Measurements from ENCODE around the gene SLC12A3.

SLC12A3 gene

GRCh38 chr16:56944954-56945839, 80.2 kb downstream of the SLC12A3 start:
- TF ChIP-seq CSDC2 (CRISPR knock-in tag; IDR thresholded peaks at IDR 0.05), result no peak
- no peak for ATAC-seq

- TF ChIP-seq BACH2 (CRISPR knock-in tag; IDR thresholded peaks at IDR 0.05; ENCODE audit: borderline replicate concordance) (no peak), GLIS3 (CRISPR knock-in tag; IDR thresholded peaks at IDR 0.05) (no peak), POU6F1 (CRISPR knock-in tag; IDR thresholded peaks at IDR 0.05; ENCODE audit: borderline replicate concordance, low read depth) (no peak), TCF4 (CRISPR knock-in tag; IDR thresholded peaks at IDR 0.05; ENCODE audit: borderline replicate concordance) (no peak)
- no peak for ATAC-seq
Measured at GRCh38 chr16:56945847-56946527, 81.0 kb downstream of the SLC12A3 start.

GRCh38 chr16:56946767-56947603, 82.0 kb downstream of the SLC12A3 start:
- TF ChIP-seq ARNTL (CRISPR knock-in tag; IDR thresholded peaks at IDR 0.05; ENCODE audit: borderline replicate concordance, low read depth), result no peak
- TF ChIP-seq ZC3H10 (CRISPR knock-in tag; IDR thresholded peaks at IDR 0.05), result no peak
- no peak for TF ChIP-seq SNAI2 (CRISPR knock-in tag; IDR thresholded peaks at IDR 0.05)
- TF ChIP-seq POU6F1 (CRISPR knock-in tag; IDR thresholded peaks at IDR 0.05; ENCODE audit: borderline replicate concordance, low read depth), result no peak
- no peak for TF ChIP-seq ISL1 (CRISPR knock-in tag; IDR thresholded peaks at IDR 0.05)
- TF ChIP-seq TOX (CRISPR knock-in tag; IDR thresholded peaks at IDR 0.05; ENCODE audit: borderline replicate concordance), result no peak
- TF ChIP-seq OSR1 (CRISPR knock-in tag; IDR thresholded peaks at IDR 0.05), result no peak
- TF ChIP-seq PPARA (CRISPR knock-in tag; IDR thresholded peaks at IDR 0.05; ENCODE audit: borderline replicate concordance), result no peak
- TF ChIP-seq ZFP3 (CRISPR knock-in tag; IDR thresholded peaks at IDR 0.05), result no peak
- no peak for TF ChIP-seq ZNF565 (CRISPR knock-in tag; conservative IDR thresholded peaks at IDR 0.05; ENCODE audit: low read depth)
- no peak for TF ChIP-seq PATZ1 (CRISPR knock-in tag; IDR thresholded peaks at IDR 0.05; ENCODE audit: borderline replicate concordance)
- TF ChIP-seq RARB (CRISPR knock-in tag; IDR thresholded peaks at IDR 0.05), result no peak
- TF ChIP-seq ZNF8 (CRISPR knock-in tag; IDR thresholded peaks at IDR 0.05), result no peak
- no peak for TF ChIP-seq TCF4 (CRISPR knock-in tag; IDR thresholded peaks at IDR 0.05; ENCODE audit: borderline replicate concordance)
- no peak for TF ChIP-seq CSRNP3 (CRISPR knock-in tag; IDR thresholded peaks at IDR 0.05)
- no peak for TF ChIP-seq ESRRG (CRISPR knock-in tag; IDR thresholded peaks at IDR 0.05)
- no peak for TF ChIP-seq TSHZ2 (CRISPR knock-in tag; IDR thresholded peaks at IDR 0.05)
- no peak for TF ChIP-seq GLIS3 (CRISPR knock-in tag; IDR thresholded peaks at IDR 0.05)
- ATAC-seq, result no peak; the same call in 2 of the 3 replicates

Data from SK-N-SH treated with all-trans-retinoic acid at 6 μM for 48 hours (cell line).